ENCODE measurements around the gene MEIS3.

DNA sequence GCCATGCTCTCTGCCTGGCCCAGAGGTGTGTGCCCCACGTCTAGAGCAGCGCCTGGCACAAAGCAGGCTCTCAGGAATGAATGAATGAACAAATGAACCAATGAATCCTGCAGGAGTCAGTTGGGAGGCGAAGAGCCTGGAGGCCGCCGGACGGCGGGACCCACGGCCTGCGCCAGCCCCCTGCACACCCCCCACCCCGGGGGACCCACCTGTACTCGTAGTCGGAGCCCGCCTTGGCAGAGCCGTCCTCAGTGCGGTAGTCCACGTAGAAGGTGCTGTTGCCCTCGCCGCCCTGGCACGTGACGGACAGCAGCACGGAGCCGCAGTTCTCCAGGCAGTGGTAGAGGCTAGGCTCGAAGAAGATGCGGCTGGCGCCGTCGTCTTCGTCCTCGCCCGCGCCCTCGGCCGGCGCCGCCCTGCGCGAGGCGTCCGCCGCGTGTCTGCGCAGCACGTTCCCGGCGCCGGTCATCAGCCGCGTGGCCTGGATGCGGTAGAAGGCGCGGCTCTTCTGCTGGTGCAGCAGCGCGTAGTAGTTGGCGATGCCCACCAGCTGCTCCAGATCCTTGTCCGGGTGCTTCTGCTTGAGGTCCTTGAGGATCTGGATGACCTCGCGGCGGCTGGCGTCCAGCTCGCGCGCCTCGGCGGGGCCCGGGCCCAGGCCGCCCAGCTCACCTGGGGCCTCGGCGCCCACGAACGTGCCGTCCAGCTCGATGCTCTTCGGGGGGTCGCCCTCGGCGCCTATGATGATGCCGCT, 37.6 kb upstream of the MEIS3 start:
- TF ChIP-seq, protein P1, sequence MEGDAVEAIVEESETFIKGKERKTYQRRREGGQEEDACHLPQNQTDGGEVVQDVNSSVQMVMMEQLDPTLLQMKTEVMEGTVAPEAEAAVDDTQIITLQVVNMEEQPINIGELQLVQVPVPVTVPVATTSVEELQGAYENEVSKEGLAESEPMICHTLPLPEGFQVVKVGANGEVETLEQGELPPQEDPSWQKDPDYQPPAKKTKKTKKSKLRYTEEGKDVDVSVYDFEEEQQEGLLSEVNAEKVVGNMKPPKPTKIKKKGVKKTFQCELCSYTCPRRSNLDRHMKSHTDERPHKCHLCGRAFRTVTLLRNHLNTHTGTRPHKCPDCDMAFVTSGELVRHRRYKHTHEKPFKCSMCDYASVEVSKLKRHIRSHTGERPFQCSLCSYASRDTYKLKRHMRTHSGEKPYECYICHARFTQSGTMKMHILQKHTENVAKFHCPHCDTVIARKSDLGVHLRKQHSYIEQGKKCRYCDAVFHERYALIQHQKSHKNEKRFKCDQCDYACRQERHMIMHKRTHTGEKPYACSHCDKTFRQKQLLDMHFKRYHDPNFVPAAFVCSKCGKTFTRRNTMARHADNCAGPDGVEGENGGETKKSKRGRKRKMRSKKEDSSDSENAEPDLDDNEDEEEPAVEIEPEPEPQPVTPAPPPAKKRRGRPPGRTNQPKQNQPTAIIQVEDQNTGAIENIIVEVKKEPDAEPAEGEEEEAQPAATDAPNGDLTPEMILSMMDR (conservative IDR thresholded peaks at IDR 0.05; ENCODE audit: low read depth, low read length): no peak
- no peak for TF ChIP-seq EZH2 (IDR thresholded peaks at IDR 0.05; ENCODE audit: borderline replicate concordance, low read depth, low read length, poor library complexity, severe bottlenecking)

Data from A673 (cell line).